Hematopoietic multipotent progenitor cell treated with erythropoietin and hydrocortisone succinate and interleukin-3 and kit ligand, for 17 days (in vitro differentiated cells): Measurements from ENCODE around the gene SLC38A8.

Experiments used
- DNase-seq: peaks from one replicate; pipeline ENCODE4 v3.0.0-alpha.2; 2015; ENCODE audit warnings: low spot score

SLC38A8 gene

GRCh38 chr16:84068783-84069462 lies 26.3 kb upstream of the SLC38A8 start:
- no peak for DNase-seq

DNA sequence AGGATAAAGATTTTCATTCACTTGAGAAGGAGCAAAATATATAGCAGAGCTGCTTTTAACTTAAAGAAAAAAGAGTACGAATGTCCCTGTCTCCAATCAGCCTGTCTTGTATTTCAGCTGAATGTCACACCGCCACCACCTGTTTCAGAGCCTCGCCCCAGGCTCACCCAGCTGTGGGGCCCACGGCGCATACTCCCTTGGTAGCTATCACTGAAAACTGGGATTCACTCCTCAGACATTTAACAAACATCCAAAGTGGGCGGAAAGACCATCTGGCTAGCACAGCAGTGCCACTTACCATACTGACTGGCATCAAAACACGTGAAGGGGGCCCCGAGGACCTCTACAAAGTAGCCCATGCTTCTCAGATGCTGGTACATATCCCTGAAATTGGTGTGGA lies 25.4 kb upstream of the SLC38A8 start:
- no peak for DNase-seq

DNA sequence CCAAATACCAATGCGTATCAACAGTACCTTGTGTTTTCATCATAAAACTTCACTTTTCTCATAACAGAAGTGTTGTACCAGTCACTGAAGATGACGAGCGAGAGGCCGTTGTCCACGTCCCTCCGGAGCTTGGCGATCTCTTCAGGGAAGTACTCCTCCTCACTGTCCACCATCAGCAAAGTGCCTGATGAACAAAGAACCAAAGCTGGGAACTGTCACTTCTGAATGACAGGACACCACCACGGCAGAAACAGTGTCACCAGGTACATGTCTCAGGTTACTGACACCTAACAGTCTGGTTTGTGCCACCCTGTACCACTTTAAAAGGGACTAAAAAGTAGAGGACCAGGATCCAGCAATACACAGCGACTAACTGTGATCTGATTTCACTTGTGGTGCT lies 25.0 kb upstream of the SLC38A8 start:
- no peak for DNase-seq

DNA sequence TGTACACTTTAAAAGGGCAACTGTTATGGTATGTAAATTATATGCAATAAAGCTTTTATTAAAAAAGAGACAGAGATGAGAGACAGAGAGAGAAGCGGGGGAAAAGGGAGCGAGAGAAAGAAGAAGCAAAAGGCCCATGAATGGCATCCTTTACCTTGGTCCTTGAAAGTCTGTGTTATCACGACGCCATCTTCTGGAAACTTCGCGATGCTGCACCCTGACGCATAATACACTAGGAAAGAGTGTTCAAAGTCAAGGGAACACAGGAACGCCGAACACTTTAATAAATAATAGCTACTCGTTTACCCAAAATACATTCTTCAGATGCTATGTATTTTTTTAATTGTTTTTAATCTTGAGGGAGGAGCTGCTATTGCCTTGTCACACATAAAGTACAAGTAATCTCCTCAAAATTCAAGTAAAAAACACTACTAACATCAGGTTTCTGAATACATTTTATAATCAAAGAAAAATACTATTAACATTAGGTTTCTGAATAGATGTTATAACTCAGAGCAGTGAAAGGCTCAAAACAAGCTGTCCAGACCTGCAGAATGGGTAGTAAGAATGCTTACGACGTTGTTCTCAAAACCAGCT lies 23.0 kb upstream of the SLC38A8 start:
- peak; percentile 46 for DNase-seq

- DNase-seq: no peak
Observed at GRCh38 chr16:84063980-84064379, 21.4 kb upstream of the SLC38A8 start.

- DNase-seq: peak; percentile 69
Observed at GRCh38 chr16:84062734-84063640, 20.4 kb upstream of the SLC38A8 start.

- no peak for DNase-seq
Observed at GRCh38 chr16:84061236-84061819, 18.7 kb upstream of the SLC38A8 start.

DNA sequence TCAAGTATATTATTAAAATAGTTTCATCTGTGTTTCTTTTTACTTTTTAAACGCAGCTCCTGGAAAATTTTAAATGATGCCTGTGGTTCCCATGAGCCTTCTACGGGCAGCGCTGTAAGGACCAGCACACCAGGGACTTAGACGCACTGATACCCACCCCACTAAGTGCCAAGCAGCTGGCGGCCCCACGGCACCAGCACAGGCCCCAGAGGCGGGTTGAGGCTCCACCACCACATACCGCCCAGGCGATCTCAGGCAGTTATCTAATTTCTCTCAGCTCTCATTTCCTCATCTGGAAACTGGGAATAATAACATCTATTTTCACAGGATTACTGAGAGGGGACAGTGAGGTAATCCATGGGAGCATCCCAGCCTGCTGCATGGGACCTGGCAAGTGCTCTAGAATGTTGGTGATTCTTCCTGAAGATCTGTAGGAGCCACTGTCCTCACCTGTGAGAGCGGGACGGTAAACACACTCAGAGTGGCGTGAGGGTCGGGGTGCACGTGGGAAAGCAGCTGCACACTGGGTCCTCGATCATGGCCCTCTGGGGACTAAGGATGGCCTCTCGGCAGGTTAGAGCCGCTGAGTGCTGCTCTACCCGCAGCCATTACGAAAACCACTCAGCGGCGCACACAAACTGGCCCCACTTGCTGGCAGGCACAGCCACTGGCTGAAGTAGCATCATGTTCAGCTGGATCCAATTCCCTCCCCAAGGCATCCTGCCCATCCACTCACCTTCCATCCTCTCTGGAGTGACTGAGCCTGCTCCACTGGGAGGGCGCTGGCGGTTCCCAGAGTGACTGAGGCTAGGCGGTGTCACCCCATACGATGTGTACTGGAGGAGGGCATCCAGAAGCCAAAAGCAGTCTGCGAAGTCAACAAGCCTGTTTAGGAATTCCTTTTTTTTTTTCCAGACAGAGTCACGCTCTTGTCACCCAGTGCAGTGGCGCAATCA lies 17.6 kb upstream of the SLC38A8 start:
- no peak for DNase-seq

DNA sequence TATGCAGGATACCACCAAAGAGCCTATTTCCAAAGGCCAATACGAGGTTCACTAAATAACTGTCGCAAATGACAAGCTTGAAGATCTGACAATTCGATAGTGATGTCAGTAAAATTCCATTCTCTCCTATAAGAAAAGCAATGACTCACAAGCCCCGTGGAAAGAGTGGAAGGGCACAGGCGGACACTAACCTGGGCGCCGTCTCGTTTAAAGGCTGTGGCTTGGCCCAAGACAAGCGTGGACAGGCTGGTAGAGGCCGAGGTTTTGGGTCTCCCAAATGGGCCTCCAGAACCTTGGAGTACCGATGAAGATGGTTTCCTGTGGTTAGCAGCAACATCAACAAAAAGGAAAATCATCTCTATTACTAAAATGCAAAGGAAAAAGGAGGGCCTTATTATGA lies 16.5 kb upstream of the SLC38A8 start:
- DNase-seq: no peak

GRCh38 chr16:84058664-84059063 lies 16.1 kb upstream of the SLC38A8 start:
- no peak for DNase-seq

DNA sequence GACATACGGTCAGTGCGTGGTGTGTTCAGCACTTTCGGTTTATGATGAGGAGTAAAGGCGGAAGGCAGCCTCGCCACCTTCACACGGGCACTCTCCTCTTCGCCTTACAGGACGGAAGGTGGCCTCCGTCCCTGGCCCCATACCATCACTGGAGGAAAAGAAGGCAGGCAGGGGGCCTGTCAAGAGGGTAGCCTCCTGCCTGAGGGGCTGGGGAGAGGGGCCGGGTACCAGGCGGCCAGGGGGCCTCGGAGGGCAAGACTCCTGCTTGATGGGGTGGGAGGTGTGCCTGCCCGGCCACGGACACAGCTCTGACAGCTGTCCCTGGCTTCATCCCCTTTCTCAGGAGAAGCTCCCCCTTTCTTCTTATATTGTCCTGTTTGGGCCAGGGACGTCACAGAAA lies 15.6 kb upstream of the SLC38A8 start:
- DNase-seq: no peak

GRCh38 chr16:84056933-84057332 lies 14.3 kb upstream of the SLC38A8 start:
- no peak for DNase-seq

GRCh38 chr16:84055801-84056634 lies 13.4 kb upstream of the SLC38A8 start:
- DNase-seq: no peak

DNA sequence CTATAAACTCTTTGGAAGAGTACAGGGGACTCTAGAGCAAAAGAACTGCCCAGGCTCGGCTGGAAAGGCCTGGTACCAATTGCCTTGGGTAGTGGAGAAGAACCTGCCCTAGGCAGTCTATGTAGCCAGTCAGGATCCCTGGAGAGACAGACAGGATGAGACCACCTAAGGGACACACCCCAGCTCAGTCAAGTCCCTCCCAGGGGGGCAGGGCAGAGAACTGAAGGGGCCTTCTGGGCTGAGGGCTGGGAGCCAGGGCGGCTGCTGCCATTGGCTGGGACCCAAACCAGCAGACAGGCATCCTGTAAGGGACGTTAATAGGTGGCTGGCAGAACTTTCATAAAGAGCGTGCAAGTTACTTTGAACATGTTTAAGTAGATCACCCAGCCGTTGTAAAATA lies 12.8 kb upstream of the SLC38A8 start:
- DNase-seq: no peak

- DNase-seq: no peak
Observed at GRCh38 chr16:84054916-84055315, 12.3 kb upstream of the SLC38A8 start.

DNA sequence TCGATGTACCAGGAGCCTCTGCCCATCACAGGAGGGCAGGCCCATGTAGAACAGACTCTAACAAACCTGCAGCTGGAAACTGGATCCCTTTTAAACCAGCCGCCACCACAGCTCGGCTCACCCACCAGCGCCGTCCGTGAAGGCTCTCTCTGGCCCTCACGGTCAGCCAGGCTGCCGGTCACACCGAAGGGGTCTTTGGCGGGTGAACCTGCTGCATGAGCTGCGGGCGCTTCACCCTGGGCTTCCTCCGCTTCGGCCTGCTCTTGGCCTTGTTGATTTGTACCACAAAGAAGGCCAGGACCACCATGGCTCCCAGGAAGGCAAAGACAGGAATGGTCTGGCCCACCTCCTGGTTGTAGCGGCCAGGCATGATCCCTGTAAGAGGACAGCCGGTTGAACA lies 11.7 kb upstream of the SLC38A8 start:
- DNase-seq: no peak

DNA sequence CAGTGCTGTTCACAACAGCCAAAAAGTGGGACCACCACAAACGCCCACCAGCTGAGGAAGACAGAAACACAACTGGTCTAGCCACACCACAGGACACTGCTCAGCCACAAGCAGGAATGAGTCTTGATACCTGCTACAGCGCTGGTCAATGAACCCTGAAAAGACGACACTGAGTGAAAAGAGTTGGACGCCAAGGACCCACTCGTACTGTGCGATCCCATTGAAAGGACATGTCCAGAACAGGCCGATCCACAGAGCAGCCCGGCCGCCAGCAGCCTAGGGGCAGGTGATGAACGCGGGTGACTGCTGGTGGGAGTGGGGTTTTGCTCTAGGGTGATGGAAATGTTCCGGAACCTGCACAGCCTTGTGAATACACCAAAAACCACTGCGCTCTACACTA lies 10.6 kb upstream of the SLC38A8 start:
- no peak for DNase-seq

DNA sequence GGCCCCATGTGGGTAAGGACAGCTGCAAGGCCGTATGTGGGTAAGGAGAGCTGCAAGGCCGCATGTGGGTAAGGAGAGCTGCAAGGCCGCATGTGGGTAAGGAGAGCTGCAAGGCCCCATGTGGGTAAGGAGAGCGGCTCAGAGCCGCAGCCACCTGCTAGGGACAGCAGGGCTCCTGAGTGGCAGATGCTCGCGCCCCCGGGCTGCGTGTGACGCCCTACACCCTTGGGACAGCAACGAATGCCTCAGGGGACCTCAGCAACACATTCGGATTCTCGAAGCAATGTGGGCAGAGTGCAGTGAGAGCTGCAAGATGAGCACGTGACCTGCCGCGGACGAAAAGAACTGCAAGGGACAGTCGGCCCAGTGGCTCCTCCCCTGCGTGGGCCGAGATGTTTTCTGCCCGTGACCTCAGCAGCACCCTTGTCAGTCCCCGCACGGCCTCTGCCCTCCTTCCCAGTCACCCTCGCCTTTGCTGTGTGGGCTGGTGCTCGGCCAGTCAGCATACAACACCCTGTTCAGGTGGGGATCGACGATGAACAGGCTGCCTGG lies 9.6 kb upstream of the SLC38A8 start:
- DNase-seq: no peak

DNA sequence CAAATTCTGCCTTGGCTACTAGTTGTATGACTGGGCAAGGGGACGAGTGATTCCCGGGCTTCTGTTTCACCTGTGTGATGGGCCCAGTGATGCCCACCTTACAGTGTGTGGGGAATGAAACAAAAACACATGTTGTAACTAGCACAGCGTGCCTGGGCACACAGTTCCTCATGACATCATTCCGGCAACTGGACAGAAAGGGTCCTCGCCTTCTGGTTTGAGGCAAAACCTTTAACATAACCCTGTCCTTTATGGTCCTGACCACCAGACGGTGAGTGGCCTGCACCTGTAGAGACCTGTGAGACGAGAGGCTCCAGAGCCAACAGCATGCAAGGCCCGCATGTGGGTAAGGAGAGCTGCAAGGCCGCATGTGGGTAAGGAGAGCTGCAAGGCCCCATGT lies 7.7 kb upstream of the SLC38A8 start:
- DNase-seq: no peak

DNA sequence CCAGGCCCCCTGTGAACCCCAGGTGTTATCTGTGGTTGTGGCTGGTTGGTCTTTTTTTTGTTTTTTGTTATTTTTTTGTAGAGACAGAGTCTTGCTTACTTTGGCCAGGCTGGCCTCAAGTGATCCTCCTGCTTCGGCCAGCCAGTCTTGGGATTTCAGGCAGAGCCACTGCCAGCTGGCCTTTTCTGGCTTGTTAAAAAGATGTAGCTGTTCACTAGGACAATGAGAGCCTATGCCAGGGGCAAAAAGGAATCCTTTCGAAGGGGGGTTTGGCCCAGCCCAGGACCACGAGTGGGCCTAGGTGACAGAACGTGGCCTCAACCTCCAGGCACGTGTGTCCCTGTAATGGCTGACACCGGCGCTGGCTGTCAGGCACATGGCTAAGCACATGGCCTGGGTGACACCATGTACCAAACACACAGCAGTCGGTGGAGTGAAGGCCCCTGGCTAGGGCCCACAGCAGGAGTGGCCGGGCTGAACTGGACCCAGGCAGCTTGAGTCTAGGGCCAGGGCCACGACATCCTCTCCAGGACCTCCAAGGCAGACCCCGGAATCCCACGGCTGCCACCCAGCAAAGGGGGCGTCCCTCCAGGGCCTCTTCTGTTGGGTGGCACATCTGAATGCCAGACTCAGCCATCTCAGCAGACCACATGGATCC lies 6.9 kb upstream of the SLC38A8 start:
- no peak for DNase-seq
